SU-DHL-6 (cell line): Measurements from ENCODE around the gene F11R.
"Not testable (repeated sequence)": the region's sequence is repeated elsewhere in the genome, so short reads cannot be mapped to it uniquely, and the experiment has no call there.

Source experiments
- H2AFZ ChIP-seq: fragments of 200-600 bp; sonication (generic); 2 replicates; pipeline ENCODE4 v1.6.1; 2014; ENCODE audit warnings: low read depth, mild to moderate bottlenecking, moderate library complexity, mixed read lengths, antibody characterized with exemption, low read length; ENCODE audit not compliant: severe bottlenecking
- H3F3A ChIP-seq: fragments of 200-600 bp; shearing (Covaris generic); 2 replicates; pipeline ENCODE4 v1.6.0; 2016; ENCODE audit warnings: antibody characterized with exemption, mild to moderate bottlenecking; ENCODE audit not compliant: insufficient read depth
- H3K27ac ChIP-seq: fragments of 200-600 bp; sonication (generic); 2 replicates; pipeline ENCODE4 v1.5.1; 2016; ENCODE audit warnings: low read depth, mild to moderate bottlenecking, low read length, moderate library complexity, mixed read lengths
- H3K27me3 ChIP-seq: fragments of 200-600 bp; sonication (generic), shearing (Covaris generic); 2 replicates; pipeline ENCODE4 v1.6.0; 2014; ENCODE audit warnings: mild to moderate bottlenecking, low read length
- H3K36me3 ChIP-seq: fragments of 200-600 bp; sonication (generic); 2 replicates; pipeline ENCODE4 v1.6.1; 2014; ENCODE audit warnings: mild to moderate bottlenecking, low read length, mixed read lengths
- H3K4me2 ChIP-seq: fragments of 300-600, 200-600 bp; shearing (Covaris generic), sonication (generic); 2 replicates; pipeline ENCODE4 v1.6.0; 2014; ENCODE audit warnings: low read length, low read depth, mild to moderate bottlenecking; ENCODE audit not compliant: poor library complexity, severe bottlenecking
- H3K4me3 ChIP-seq: fragments of 200-600 bp; sonication (generic); 2 replicates; pipeline ENCODE4 v1.5.1; 2014; ENCODE audit warnings: antibody characterized with exemption, low read length, mild to moderate bottlenecking, mixed read lengths; ENCODE audit not compliant: insufficient read depth, poor library complexity, severe bottlenecking
- H3K79me2 ChIP-seq: fragments of 200-600 bp; sonication (generic); 2 replicates; pipeline ENCODE4 v1.6.1; 2014; ENCODE audit warnings: mild to moderate bottlenecking, low read length, moderate library complexity; ENCODE audit not compliant: insufficient read depth
- H3K9ac ChIP-seq: fragments of 200-600 bp; sonication (generic); 2 replicates; pipeline ENCODE4 v1.7.0; 2014; ENCODE audit warnings: mild to moderate bottlenecking, low read length
- H3K9me2 ChIP-seq: fragments of 200-600 bp; sonication (generic); replicated peaks from 2 replicates; pipeline ENCODE4 v1.6.1; 2014; ENCODE audit warnings: low read length; ENCODE audit not compliant: insufficient read depth
- H3K9me3 ChIP-seq: fragments of 200-600 bp; sonication (generic); 2 replicates; pipeline ENCODE4 v1.6.1; 2014; ENCODE audit warnings: low read length, mixed read lengths; ENCODE audit not compliant: insufficient read depth
- H4K20me1 ChIP-seq: fragments of 200-600 bp; sonication (generic); 2 replicates; pipeline ENCODE4 v1.6.1; 2014; ENCODE audit warnings: low read depth, mild to moderate bottlenecking, antibody characterized with exemption, low read length, moderate library complexity, mixed read lengths
- EZH2phosphoT487 ChIP-seq: fragments of 200-600 bp; sonication (generic), shearing (Covaris generic); conservative IDR thresholded peaks from 2 replicates; pipeline ENCODE4 v1.6.1; 2018; ENCODE audit warnings: mild to moderate bottlenecking, antibody characterized with exemption, low read length, moderate library complexity, mixed read lengths
- TF ChIP-seq, protein P1 (sequence below): fragments of 200-600 bp; sonication (generic); IDR thresholded peaks from one replicate; pipeline ENCODE4 v1.5.1; 2017; ENCODE audit warnings: antibody characterized with exemption, mild to moderate bottlenecking, low read length, moderate library complexity; ENCODE audit not compliant: insufficient read depth, poor library complexity, severe bottlenecking

The F11R gene

DNA sequence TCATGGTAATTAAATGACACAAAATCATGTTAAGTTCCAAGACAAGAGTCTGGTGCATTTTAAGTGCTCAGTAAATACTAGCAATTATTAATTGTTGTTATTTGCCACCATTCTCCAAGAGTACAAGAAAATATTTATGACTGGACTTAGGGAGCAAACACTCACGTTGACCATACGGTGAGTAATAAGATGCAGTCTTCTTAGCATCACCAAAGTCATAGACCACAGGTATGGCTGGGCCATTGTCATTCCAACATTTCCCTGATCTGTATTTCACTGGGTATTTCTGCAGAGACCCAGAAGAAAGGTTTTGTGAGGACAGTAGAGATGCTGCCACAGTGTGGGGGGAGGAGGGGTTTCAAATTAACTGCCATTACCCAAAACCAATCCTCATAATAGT lies 71.1 kb downstream of the F11R start:
- Histone ChIP-seq H3K9me2 (no peaks in the 10 kb centered on the region), H3K79me2 (no peaks in the 10 kb centered on the region), H3K4me3 (no peak overlapping the region), H3F3A (no peaks in the 10 kb centered on the region), H3K4me2 (no peak overlapping the region), H3K9ac (no peak overlapping the region), H3K9me3 (no peaks in the 10 kb centered on the region), H2AFZ (no peak overlapping the region), H3K36me3 (no peaks in the 10 kb centered on the region), H4K20me1 (no peaks in the 10 kb centered on the region), H3K27me3 (no peaks in the 10 kb centered on the region), H3K27ac (no peak overlapping the region)
- TF ChIP-seq EZH2phosphoT487 = no peak
- TF ChIP-seq, protein P1, sequence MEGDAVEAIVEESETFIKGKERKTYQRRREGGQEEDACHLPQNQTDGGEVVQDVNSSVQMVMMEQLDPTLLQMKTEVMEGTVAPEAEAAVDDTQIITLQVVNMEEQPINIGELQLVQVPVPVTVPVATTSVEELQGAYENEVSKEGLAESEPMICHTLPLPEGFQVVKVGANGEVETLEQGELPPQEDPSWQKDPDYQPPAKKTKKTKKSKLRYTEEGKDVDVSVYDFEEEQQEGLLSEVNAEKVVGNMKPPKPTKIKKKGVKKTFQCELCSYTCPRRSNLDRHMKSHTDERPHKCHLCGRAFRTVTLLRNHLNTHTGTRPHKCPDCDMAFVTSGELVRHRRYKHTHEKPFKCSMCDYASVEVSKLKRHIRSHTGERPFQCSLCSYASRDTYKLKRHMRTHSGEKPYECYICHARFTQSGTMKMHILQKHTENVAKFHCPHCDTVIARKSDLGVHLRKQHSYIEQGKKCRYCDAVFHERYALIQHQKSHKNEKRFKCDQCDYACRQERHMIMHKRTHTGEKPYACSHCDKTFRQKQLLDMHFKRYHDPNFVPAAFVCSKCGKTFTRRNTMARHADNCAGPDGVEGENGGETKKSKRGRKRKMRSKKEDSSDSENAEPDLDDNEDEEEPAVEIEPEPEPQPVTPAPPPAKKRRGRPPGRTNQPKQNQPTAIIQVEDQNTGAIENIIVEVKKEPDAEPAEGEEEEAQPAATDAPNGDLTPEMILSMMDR = no peak

DNA sequence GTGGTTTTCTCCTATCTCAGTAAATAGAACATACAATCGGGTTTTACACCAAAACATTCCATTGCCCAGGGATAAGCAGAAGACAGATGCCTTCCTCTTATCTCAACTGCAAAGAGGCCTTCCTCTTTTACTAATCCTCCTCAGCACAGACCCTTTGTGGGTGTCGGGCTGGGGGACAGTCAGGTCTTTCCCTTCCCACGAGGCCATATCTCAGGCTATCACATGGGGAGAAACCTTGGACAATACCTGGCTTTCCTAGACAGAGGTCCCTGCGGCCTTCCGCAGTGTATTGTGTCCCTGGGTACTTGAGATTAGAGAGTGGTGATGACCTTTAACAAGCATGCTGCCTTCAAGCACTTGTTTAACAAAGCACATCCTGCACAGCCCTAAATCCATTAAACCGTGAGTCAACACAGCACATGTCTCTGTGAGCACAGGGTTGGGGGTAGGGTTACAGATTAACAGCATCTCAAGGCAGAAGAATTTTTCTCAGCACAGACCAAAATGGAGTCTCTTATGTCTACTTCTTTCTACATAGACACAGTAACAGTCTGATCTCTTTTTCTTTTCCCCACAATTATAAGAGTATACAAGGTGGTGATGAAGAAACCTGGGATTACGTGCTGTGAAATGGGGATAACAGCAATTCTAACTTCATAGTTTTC lies 71.6 kb downstream of the F11R start:
- not testable (repeated sequence) for H3K4me3 ChIP-seq, H3F3A ChIP-seq, H3K36me3 ChIP-seq, H3K9me3 ChIP-seq, H3K9me2 ChIP-seq, H3K27me3 ChIP-seq, H3K9ac ChIP-seq, H3K27ac ChIP-seq, H2AFZ ChIP-seq, H4K20me1 ChIP-seq, H3K79me2 ChIP-seq, H3K4me2 ChIP-seq

DNA sequence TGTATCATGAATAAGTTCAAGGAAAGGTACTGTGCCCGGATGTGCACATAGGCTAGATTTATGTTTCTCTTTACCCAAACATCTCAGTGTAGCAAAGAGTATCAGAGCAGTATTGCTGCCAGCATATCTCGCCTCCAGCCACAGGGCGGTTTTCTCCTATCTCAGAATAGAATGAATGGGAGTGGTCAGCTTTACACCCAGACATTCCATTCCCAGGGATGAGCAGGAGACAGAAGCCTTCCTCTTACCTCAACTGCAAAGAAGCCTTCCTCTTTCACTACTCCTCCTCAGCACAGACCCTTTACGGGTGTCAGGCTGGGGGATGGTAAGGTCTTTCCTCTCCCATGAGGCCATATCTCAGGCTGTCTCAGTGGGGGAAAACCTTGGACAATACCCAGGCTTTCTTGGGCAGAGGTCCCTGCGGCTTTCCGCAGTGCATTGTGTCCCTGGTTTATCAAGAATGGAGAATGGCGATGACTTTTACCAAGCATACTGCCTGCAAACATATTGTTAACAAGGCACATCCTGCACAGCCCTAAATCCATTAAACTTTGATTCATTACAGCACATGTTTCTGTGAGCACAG lies 73.7 kb downstream of the F11R start:
- H3K27me3 ChIP-seq, H3K9me2 ChIP-seq, H4K20me1 ChIP-seq, H3K9me3 ChIP-seq, H3K79me2 ChIP-seq, H3F3A ChIP-seq, H3K4me2 ChIP-seq, H2AFZ ChIP-seq, H3K27ac ChIP-seq, H3K36me3 ChIP-seq, H3K4me3 ChIP-seq, H3K9ac ChIP-seq: not testable (repeated sequence)

DNA sequence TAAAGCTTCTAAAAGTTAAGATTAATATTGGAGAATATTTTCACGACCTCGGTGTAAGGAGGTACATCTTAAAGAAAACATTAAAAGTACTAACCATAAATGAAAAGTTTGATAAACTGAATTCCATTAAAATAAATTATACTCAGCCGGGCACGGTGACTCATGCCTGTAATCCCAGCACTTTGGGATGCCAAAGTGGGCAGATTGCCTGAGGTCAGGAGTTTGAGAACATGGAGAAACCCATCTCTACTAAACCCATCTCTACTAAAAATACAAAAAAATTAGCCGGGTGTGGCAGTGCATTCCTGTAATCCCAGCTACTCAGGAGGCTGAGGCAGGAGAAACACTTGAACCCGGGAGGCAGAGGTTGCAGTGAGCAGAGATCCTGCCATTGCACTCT lies 75.1 kb downstream of the F11R start:
- H3K27me3 ChIP-seq, H3K27ac ChIP-seq, H3K9ac ChIP-seq, H3K79me2 ChIP-seq, H3K4me2 ChIP-seq, H4K20me1 ChIP-seq, H3K9me3 ChIP-seq, H3K4me3 ChIP-seq, H3K9me2 ChIP-seq, H3F3A ChIP-seq, H2AFZ ChIP-seq, H3K36me3 ChIP-seq: not testable (repeated sequence)
